Fibroblast of mammary gland (primary cell): Measurements from ENCODE around the gene SLC7A8.

Experiments used
- DNase-seq: peaks from one replicate; pipeline ENCODE4 v3.0.0-alpha.2; 2010; ENCODE audit warnings: low read depth
- H3K4me3 ChIP-seq: 2 replicates; pipeline ENCODE4 v1.5.1; 2011; ENCODE audit warnings: low read depth, mild to moderate bottlenecking, low read length, moderate library complexity; ENCODE audit not compliant: control insufficient read depth
- CTCF ChIP-seq: conservative IDR thresholded peaks from 2 replicates; pipeline ENCODE4 v1.5.1; 2011; ENCODE audit warnings: low read depth, low read length, inconsistent platforms; ENCODE audit not compliant: control insufficient read depth, insufficient read depth

SLC7A8 gene

GRCh38 chr14:23145794-23146350 is 37.6 kb downstream of the SLC7A8 start:
- no peak for TF ChIP-seq CTCF
- no peak overlapping the region for H3K4me3 ChIP-seq
- peak; percentile 69 for DNase-seq

GRCh38 chr14:23143911-23144310 is 39.5 kb downstream of the SLC7A8 start:
- H3K4me3 ChIP-seq: no peak overlapping the region
- no peak for TF ChIP-seq CTCF
- DNase-seq: no peak

GRCh38 chr14:23142826-23143225 is 40.6 kb downstream of the SLC7A8 start:
- no peak overlapping the region for H3K4me3 ChIP-seq
- TF ChIP-seq CTCF: no peak
- no peak for DNase-seq

GRCh38 chr14:23141706-23142444 is 41.6 kb downstream of the SLC7A8 start:
- peak; percentile 27 for DNase-seq
- H3K4me3 ChIP-seq: no peak overlapping the region
- no peak for TF ChIP-seq CTCF

- DNase-seq: no peak
- TF ChIP-seq CTCF: no peak
- no peak overlapping the region for H3K4me3 ChIP-seq
These were observed 43.1 kb downstream of the SLC7A8 start for GRCh38 chr14:23140371-23140770.

GRCh38 chr14:23139874-23140273 is 43.6 kb downstream of the SLC7A8 start:
- H3K4me3 ChIP-seq: no peak overlapping the region
- no peak for TF ChIP-seq CTCF
- no peak for DNase-seq
